ENCODE measurements around the gene PTEN.

The PTEN gene

DNA sequence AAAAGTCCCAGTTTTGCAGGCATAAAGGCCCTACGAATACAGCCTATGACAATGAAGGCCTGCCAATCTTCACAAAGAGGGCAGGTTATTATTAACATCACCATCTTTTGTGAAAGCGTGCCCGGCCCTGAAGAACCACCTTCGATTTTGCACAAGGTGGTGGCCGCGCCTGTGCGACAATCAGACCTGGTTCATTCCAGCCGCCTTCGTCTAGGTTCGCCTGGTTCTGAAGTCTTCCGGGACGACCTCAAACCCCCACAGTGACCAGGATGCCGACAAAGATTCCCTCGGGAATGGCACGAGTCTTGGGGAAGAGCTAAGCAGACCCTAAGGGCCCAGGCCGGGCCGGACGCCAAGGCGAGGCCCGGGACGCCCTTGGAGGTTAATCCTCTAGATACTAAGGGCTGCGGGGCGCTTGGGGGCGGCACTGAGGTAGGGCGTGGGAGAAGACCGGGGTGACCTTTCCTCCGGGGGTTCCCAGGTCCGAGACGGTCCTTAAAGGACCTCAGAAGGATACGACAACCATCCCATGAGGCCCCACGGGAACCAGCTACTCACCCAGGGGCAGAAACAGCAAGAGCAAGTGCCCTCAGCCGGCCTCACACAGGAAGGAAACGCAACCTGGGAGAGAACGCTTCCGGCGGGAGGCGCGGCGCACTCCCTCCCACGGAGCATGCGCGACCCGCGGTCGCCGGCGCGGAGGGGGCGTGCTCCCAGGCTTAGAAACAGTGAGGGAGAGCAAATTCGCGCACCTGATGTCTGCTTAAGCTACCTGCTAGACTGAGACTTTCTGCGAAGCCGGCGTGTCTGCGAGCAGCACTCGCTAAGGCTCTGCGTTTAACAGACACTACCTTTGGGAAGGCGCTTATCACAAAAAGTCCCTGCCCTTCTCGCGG is 45.6 kb upstream of the PTEN start, which contains the start of gene ATAD1:
ATAD1 (minus strand) TSS at position 618 of the 896 bp plus-strand sequence. CDS start 3,627 bp downstream, outside the sequence.
- Histone ChIP-seq H3F3A (ENCODE audit: low read depth) (no peaks in the 10 kb centered on the region), H3K9me3 (ENCODE audit: insufficient read depth, low read depth, low read length) (no peaks in the 10 kb centered on the region), H3K27me3 (ENCODE audit: insufficient read depth, low read length, poor library complexity, severe bottlenecking) (peaks cover 5% of the 10 kb centered on the region), H3K79me2 (ENCODE audit: insufficient read depth, low read length) (peaks cover 52% of the 10 kb centered on the region), H4K20me1 (ENCODE audit: insufficient read depth, low read length, poor library complexity, severe bottlenecking) (peaks cover 48% of the 10 kb centered on the region), H3K4me2 (ENCODE audit: low read depth, low read length, poor library complexity, severe bottlenecking) (peak within 1 kb of the TSS; percentile 83), H3K36me3 (ENCODE audit: insufficient read depth, low read length) (no peaks in the 10 kb centered on the region), H3K9me2 (replicated peaks; ENCODE audit: low read depth, low read length) (no peaks in the 10 kb centered on the region), H2AFZ (ENCODE audit: low read length) (peak within 1 kb of the TSS; percentile 97), H3K4me3 (ENCODE audit: low read length, poor library complexity, severe bottlenecking) (peak within 1 kb of the TSS; percentile 90), H3K4me1 (ENCODE audit: insufficient read depth, low read length, poor library complexity, severe bottlenecking) (peaks cover 43% of the 10 kb centered on the region), H3K9ac (ENCODE audit: low read depth, low read length, poor library complexity, severe bottlenecking) (peak within 1 kb of the TSS; percentile 95)
- TF ChIP-seq EZH2phosphoT487 (IDR thresholded peaks at IDR 0.05; ENCODE audit: borderline replicate concordance): no peak
- peak; percentile 14; the same call in 1 of the 2 replicates for TF ChIP-seq CTCF (conservative IDR thresholded peaks at IDR 0.05; ENCODE audit: low read length)

DNA sequence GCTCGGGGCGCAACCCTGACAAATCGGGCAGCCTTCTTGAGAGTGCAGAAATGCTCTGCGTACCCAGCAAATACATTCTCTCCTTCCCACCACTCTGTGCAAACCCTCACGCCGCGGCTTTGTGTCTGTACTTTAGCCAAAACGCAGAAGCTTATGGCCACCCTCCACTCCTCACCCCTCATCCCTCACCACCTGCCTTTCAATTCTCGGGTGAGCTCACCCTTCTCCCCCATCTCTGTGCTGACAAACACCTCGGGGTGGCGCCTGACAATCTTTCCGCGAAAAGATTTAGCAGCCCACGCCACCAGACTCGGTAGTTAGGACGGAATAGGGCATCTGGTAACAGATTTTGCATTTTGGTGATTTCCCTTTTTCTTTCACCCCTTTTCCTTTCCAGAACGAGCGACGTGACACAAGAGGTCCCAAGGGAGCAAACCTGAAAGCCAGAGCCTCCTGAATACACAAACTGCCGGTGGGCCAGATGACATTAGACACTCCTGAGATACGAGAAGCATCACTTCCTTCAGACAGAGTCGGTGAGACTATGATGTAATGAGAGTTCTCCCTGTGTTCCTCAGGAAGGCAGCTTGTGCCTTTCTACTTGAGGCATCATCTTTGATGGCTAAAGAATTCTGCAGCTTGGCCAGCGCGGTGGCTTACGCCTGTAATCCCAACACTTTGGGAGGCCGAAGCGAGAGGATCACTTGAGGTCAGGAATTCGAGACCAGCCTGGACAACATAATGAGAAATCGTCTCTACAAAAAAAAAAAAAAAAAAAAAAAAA is 44.7 kb upstream of the PTEN start:
- Histone ChIP-seq H3K4me1 (ENCODE audit: insufficient read depth, low read length, poor library complexity, severe bottlenecking) (peaks cover 35% of the 10 kb centered on the region), H3K36me3 (ENCODE audit: insufficient read depth, low read length) (no peaks in the 10 kb centered on the region), H2AFZ (ENCODE audit: low read length) (peak overlapping the region; percentile 97), H3K27me3 (ENCODE audit: insufficient read depth, low read length, poor library complexity, severe bottlenecking) (peaks cover 5% of the 10 kb centered on the region), H3K9ac (ENCODE audit: low read depth, low read length, poor library complexity, severe bottlenecking) (peak overlapping the region; percentile 95), H3K9me2 (replicated peaks; ENCODE audit: low read depth, low read length) (no peaks in the 10 kb centered on the region), H3K9me3 (ENCODE audit: insufficient read depth, low read depth, low read length) (no peaks in the 10 kb centered on the region), H3F3A (ENCODE audit: low read depth) (no peaks in the 10 kb centered on the region), H3K4me2 (ENCODE audit: low read depth, low read length, poor library complexity, severe bottlenecking) (peak overlapping the region; percentile 83), H4K20me1 (ENCODE audit: insufficient read depth, low read length, poor library complexity, severe bottlenecking) (peaks cover 40% of the 10 kb centered on the region), H3K79me2 (ENCODE audit: insufficient read depth, low read length) (peaks cover 43% of the 10 kb centered on the region), H3K4me3 (ENCODE audit: low read length, poor library complexity, severe bottlenecking) (peak overlapping the region; percentile 90)
- peak; percentile 46 for TF ChIP-seq CTCF (conservative IDR thresholded peaks at IDR 0.05; ENCODE audit: low read length)
- no peak for TF ChIP-seq EZH2phosphoT487 (IDR thresholded peaks at IDR 0.05; ENCODE audit: borderline replicate concordance)

- H3K79me2 ChIP-seq (ENCODE audit: insufficient read depth, low read length): peaks cover 38% of the 10 kb centered on the region
- no peaks in the 10 kb centered on the region for H3K36me3 ChIP-seq (ENCODE audit: insufficient read depth, low read length)
- peak overlapping the region; percentile 83 for H3K4me2 ChIP-seq (ENCODE audit: low read depth, low read length, poor library complexity, severe bottlenecking)
- H3K27me3 ChIP-seq (ENCODE audit: insufficient read depth, low read length, poor library complexity, severe bottlenecking): peaks cover 5% of the 10 kb centered on the region
- H3K9me3 ChIP-seq (ENCODE audit: insufficient read depth, low read depth, low read length): no peaks in the 10 kb centered on the region
- no peaks in the 10 kb centered on the region for H3F3A ChIP-seq (ENCODE audit: low read depth)
- peaks cover 30% of the 10 kb centered on the region for H3K4me1 ChIP-seq (ENCODE audit: insufficient read depth, low read length, poor library complexity, severe bottlenecking)
- TF ChIP-seq EZH2phosphoT487 (IDR thresholded peaks at IDR 0.05; ENCODE audit: borderline replicate concordance) (no peak), CTCF (conservative IDR thresholded peaks at IDR 0.05; ENCODE audit: low read length) (no peak)
- peaks cover 35% of the 10 kb centered on the region for H4K20me1 ChIP-seq (ENCODE audit: insufficient read depth, low read length, poor library complexity, severe bottlenecking)
- H3K9me2 ChIP-seq (replicated peaks; ENCODE audit: low read depth, low read length): no peaks in the 10 kb centered on the region
- H3K4me3 ChIP-seq (ENCODE audit: low read length, poor library complexity, severe bottlenecking): peak overlapping the region; percentile 90
- peak overlapping the region; percentile 95 for H3K9ac ChIP-seq (ENCODE audit: low read depth, low read length, poor library complexity, severe bottlenecking)
- no peak overlapping the region for H2AFZ ChIP-seq (ENCODE audit: low read length)
These were observed 44.2 kb upstream of the PTEN start for GRCh38 chr10:87819289-87819585.
